Prostate gland (tissue), 2 donors: ENCODE results near the gene CSNK2A3. TPM values are rescaled to one million over a fixed set of nuclear protein-coding genes. Genes with fewer than 3 reads are reported as not detected.

ENCODE experiments used
- DNase-seq: peaks from one replicate; pipeline ENCODE4 v3.0.0-alpha.2; 2019; ENCODE audit warnings: low spot score
- H3K27ac ChIP-seq, 2 donors: fragments of 200-600 bp; sonication (generic); 2 replicates each; pipeline ENCODE4 v1.5.1; 2017 to 2019
- H3K27me3 ChIP-seq: fragments of 200-600 bp; sonication (generic); replicated peaks from 2 replicates; pipeline ENCODE4 v1.5.1; 2019; ENCODE audit not compliant: insufficient read depth
- H3K36me3 ChIP-seq, 2 donors: fragments of 200-600 bp; sonication (generic); 1 replicate in 1 of 2; 2 replicates in 1 of 2; pipeline versions ENCODE4 v1.5.1 to v1.8.1; 2017 to 2019
- H3K4me1 ChIP-seq: fragments of 200-600 bp; sonication (generic); replicated peaks from 2 replicates; pipeline ENCODE4 v1.5.1; 2019
- H3K4me3 ChIP-seq, 2 donors: fragments of 200-600 bp; sonication (generic); 2 replicates each; pipeline ENCODE4 v1.5.1; 2017 to 2019
- H3K9me3 ChIP-seq: fragments of 200-600 bp; sonication (generic); 2 replicates; pipeline ENCODE4 v1.5.1; 2017
- POLR2A ChIP-seq: fragments of 450-650 bp; IDR thresholded peaks from one replicate; pipeline ENCODE4 v1.6.1; 2016; ENCODE audit warnings: antibody characterized with exemption, mild to moderate bottlenecking
- POLR2AphosphoS5 ChIP-seq: sonication (generic); formaldehyde crosslinking; IDR thresholded peaks from one replicate; pipeline ENCODE4 v1.6.1; 2017; ENCODE audit warnings: antibody characterized with exemption
- WGBS: methylation state at CpG from one replicate; pipeline ENCODE4 v1.1.5; 2018; 5-methylcytosine and 5-hydroxymethylcytosine counted together
- intact Hi-C: fragments of 100-400 bp; cut with DNase I; formaldehyde crosslinking; loops from one replicate; pipeline ENCODE4 v1.14.2; 2022
- total RNA-seq, 2 donors: library from RNA; depleted of rRNA; stranded (reverse); fragments of >200 nt; gene quantifications; one replicate each; pipeline ENCODE4 v1.1.0, GENCODE V29; 2016
- TF ChIP-seq, protein P1 (sequence below), 4 experiments: fragments of 200-600 bp in 2 of 4; fragments of 450-650 bp in 2 of 4; sonication (generic) in 2 of 4; IDR thresholded peaks; 1 replicate in 3 of 4; 2 replicates in 1 of 4; pipeline ENCODE4 v1.5.1; 2016 to 2019; ENCODE audit warnings: antibody characterized with exemption in 4 of 4, mild to moderate bottlenecking in 2 of 4, moderate library complexity in 2 of 4

The CSNK2A3 gene
- total RNA-seq, 2 donors from 2014 or later = 1.1 to 3.0 TPM

DNA sequence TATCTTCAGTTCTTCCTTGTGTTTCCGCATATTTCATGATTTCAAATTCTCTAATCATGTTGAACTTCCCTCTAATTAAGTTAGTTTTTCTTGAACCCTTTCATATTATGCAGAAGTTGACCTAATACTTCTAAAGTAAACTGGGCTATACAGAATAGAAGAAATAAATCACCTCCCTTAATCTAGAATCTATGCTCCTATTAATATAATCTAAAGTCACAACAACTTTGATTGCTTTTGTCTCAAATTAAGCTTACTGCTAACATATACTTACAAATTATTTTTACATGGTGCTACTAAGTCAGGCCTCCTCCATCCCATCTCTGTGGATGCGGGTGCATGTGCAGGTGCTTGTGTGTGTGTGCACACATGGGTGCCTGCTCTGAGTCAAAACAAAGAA is 27.3 kb upstream of the CSNK2A3 start:
- DNase-seq = no peak
- WGBS = 98% methylated on average over 2 of the region's 2 CpGs
- no peak for TF ChIP-seq POLR2A
- TF ChIP-seq POLR2AphosphoS5 = no peak
- TF ChIP-seq, protein P1, sequence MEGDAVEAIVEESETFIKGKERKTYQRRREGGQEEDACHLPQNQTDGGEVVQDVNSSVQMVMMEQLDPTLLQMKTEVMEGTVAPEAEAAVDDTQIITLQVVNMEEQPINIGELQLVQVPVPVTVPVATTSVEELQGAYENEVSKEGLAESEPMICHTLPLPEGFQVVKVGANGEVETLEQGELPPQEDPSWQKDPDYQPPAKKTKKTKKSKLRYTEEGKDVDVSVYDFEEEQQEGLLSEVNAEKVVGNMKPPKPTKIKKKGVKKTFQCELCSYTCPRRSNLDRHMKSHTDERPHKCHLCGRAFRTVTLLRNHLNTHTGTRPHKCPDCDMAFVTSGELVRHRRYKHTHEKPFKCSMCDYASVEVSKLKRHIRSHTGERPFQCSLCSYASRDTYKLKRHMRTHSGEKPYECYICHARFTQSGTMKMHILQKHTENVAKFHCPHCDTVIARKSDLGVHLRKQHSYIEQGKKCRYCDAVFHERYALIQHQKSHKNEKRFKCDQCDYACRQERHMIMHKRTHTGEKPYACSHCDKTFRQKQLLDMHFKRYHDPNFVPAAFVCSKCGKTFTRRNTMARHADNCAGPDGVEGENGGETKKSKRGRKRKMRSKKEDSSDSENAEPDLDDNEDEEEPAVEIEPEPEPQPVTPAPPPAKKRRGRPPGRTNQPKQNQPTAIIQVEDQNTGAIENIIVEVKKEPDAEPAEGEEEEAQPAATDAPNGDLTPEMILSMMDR (IDR thresholded peaks at IDR 0.05) = no peak
- no peaks in the 10 kb centered on the region for H3K36me3 ChIP-seq
- no peaks in the 10 kb centered on the region for H3K27me3 ChIP-seq
- no peak overlapping the region for H3K27ac ChIP-seq
- no peak overlapping the region for H3K4me3 ChIP-seq
- H3K9me3 ChIP-seq = no peaks in the 10 kb centered on the region
- H3K4me1 ChIP-seq = no peaks in the 10 kb centered on the region
- intact Hi-C loops = no loop called here

DNA sequence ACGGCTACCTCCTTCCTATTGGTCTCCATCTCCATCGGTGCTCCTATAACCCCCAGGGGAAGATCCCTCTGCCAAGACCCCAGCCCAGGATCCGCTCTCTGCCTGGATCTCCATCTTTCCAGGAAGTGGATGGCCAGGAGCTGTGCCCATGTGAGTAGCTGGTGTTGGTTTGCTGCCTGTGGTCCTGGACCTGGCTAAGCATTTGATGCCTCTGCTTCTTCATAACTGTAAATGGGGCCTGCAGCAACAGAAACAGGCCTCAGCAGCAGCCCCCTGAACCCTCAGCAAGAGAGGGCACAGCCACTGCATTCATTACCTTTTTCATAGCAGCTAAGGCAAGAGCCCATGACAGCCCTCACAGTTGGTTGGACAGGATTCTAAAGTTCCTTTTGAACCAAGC is 26.6 kb upstream of the CSNK2A3 start:
- Histone ChIP-seq H3K9me3 (no peaks in the 10 kb centered on the region), H3K4me1 (no peaks in the 10 kb centered on the region), H3K4me3 (no peak overlapping the region), H3K27ac (no peak overlapping the region), H3K27me3 (no peaks in the 10 kb centered on the region), H3K36me3 (no peaks in the 10 kb centered on the region)
- intact Hi-C loops = no loop called here
- 96% methylated on average over 3 of the region's 3 CpGs for WGBS
- TF ChIP-seq, protein P1 (IDR thresholded peaks at IDR 0.05) = no peak
- no peak for TF ChIP-seq POLR2A
- no peak for TF ChIP-seq POLR2AphosphoS5
- DNase-seq = no peak

DNA sequence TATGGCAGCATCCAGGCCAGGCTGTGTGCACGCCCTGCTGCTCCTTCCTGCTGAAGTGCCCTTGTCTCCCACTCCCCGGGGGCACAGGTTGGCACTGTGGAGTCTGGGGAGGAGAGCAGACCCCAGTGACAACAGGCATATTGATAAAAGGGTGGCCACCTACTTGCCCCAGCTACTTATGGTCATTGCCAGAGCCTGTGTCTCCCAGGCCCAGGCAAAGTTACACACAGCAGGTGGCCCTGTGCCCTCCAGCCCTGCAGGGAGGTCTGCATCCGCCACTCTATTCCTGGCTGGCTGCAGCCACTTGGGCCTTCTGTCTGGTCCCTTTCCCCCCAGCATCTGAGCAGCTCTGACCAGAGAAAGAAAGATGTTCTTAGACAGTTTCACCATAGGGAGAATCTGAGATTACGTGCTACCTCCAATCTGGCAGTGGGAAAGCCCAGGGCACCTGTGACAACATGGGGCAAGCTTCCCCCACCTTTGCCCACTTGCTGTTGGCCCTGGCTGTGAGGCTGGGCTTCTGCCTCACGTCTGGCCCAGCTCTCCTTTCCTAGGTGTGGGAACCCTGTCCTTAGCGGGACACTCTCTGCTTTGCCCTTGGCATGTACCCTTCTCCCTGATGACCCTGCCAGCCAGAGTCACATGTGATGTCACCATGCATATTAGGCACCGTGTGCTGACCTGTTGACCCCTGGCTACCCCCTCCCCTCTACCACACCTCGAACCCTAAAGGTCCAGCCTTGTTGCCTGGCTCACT is 25.3 kb upstream of the CSNK2A3 start:
- no peak for TF ChIP-seq POLR2A
- TF ChIP-seq POLR2AphosphoS5 = no peak
- TF ChIP-seq, protein P1 (IDR thresholded peaks at IDR 0.05) = no peak
- no peaks in the 10 kb centered on the region for H3K27me3 ChIP-seq
- intact Hi-C loops = no loop called here
- H3K9me3 ChIP-seq = no peaks in the 10 kb centered on the region
- 90% methylated on average over 8 of the region's 8 CpGs for WGBS
- no peak overlapping the region for H3K27ac ChIP-seq
- H3K4me1 ChIP-seq = no peaks in the 10 kb centered on the region
- no peak overlapping the region for H3K4me3 ChIP-seq
- H3K36me3 ChIP-seq = no peaks in the 10 kb centered on the region
- no peak for DNase-seq

GRCh38 chr11:11374358-11375148 is 21.5 kb upstream of the CSNK2A3 start:
- intact Hi-C loops = no loop called here
- no peak overlapping the region for H3K27ac ChIP-seq
- no peaks in the 10 kb centered on the region for H3K27me3 ChIP-seq
- no peaks in the 10 kb centered on the region for H3K36me3 ChIP-seq
- no peak overlapping the region for H3K4me3 ChIP-seq
- H3K4me1 ChIP-seq = no peaks in the 10 kb centered on the region
- DNase-seq = no peak
- WGBS = 71% methylated on average over 7 of the region's 7 CpGs
- no peaks in the 10 kb centered on the region for H3K9me3 ChIP-seq
- TF ChIP-seq POLR2AphosphoS5 (no peak), POLR2A (no peak)
- TF ChIP-seq, protein P1 (IDR thresholded peaks at IDR 0.05) = no peak
